H1 (cell line): ENCODE data around the gene PANK3. TPM values are rescaled to one million over a fixed set of nuclear protein-coding genes. Genes with fewer than 3 reads are reported as not detected.

ENCODE experiments used
- CBX5 ChIP-seq: fragments of 300-800, 300-1000 bp; sonication (generic); IDR thresholded peaks from 2 replicates; pipeline ENCODE4 v1.7.1; 2016; ENCODE audit warnings: antibody characterized with exemption, low read length, low read depth
- CHD1 ChIP-seq: IDR thresholded peaks from 2 replicates; pipeline ENCODE4 v1.6.1; 2012; ENCODE audit warnings: low read depth, low read length, improper control_type of control experiment
- GTF2F1 ChIP-seq: IDR thresholded peaks from 2 replicates; pipeline ENCODE4 v1.6.1; 2012; ENCODE audit warnings: low read depth, low read length, improper control_type of control experiment, borderline replicate concordance
- HDAC6 ChIP-seq: IDR thresholded peaks from one replicate; pipeline ENCODE4 v1.7.1; 2012; ENCODE audit warnings: low read depth, mild to moderate bottlenecking, inconsistent platforms, low read length, moderate library complexity
- KDM4A ChIP-seq: IDR thresholded peaks from one replicate; pipeline ENCODE4 v1.7.1; 2012; ENCODE audit warnings: low read depth, mild to moderate bottlenecking, moderate library complexity, low read length, inconsistent platforms; ENCODE audit not compliant: severe bottlenecking
- SP1 ChIP-seq: IDR thresholded peaks from 2 replicates; pipeline ENCODE4 v1.6.1; 2011; ENCODE audit warnings: low read depth, low read length
- SUZ12 ChIP-seq: fragments of 200-600 bp; sonication (generic); IDR thresholded peaks from 2 replicates; pipeline ENCODE4 v1.6.1; 2012; ENCODE audit warnings: mild to moderate bottlenecking, inconsistent platforms, low read length, moderate library complexity, mixed read lengths
- polyA plus RNA-seq, 7 experiments: library from polyadenylated mRNA; depleted of rRNA in 3 of 7; stranded (reverse) in 5 of 7; unstranded in 2 of 7; fragments of >200 nt in 5 of 7; fragments of 200-250 nt in 2 of 7; gene quantifications; 1 replicate in 5 of 7; 2 replicates in 1 of 7; 4 replicates in 1 of 7; pipeline versions ENCODE4 v1.2.1 to v1.2.3, GENCODE V29; 2011 to 2013; ENCODE audit warnings: missing spikeins in 2 of 7, mixed read lengths in 2 of 7
- total RNA-seq: library from RNA; stranded (reverse); fragmentation: NEBNext Ultra II Directional; extraction: Animal tissue kit (Norgen Biotek cat#: 25700); gene quantifications from 2 replicates; pipeline ENCODE4 v1.2.1, GENCODE V29; 2021
- TF ChIP-seq, protein P1 (sequence below): fragments of 300-600 bp; sonication (generic); IDR thresholded peaks from 2 replicates; pipeline ENCODE4 v1.7.1; 2012; ENCODE audit warnings: low read length, moderate library complexity, mild to moderate bottlenecking, inconsistent platforms; ENCODE audit not compliant: insufficient replicate concordance

PANK3 gene
- total and polyA plus RNA-seq, 2 of the 8 experiments (the other 6 are each of a cell fraction or from before 2014, with no cell fraction given), result 8.6 to 101 TPM

DNA sequence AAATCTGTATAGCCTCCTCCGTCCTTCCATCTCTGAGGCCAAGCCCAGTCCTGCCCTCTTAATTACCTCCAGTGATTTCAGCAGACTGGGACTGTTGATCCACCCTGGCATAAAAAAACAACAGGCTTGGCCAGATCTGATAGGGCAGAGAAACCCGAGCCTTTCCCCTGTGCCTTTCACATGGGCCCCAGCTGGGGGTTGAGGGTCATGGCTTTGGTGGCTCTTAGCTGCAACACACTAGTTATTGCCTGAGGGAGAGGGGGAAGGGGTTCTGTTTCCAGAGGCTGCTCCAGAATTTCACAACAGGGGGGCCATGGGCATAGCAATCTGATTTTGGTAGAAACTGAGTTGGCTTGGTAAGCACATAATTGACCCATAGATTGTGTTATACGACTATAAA, 21.2 kb upstream of the PANK3 start (continued):
- TF ChIP-seq, protein P1, sequence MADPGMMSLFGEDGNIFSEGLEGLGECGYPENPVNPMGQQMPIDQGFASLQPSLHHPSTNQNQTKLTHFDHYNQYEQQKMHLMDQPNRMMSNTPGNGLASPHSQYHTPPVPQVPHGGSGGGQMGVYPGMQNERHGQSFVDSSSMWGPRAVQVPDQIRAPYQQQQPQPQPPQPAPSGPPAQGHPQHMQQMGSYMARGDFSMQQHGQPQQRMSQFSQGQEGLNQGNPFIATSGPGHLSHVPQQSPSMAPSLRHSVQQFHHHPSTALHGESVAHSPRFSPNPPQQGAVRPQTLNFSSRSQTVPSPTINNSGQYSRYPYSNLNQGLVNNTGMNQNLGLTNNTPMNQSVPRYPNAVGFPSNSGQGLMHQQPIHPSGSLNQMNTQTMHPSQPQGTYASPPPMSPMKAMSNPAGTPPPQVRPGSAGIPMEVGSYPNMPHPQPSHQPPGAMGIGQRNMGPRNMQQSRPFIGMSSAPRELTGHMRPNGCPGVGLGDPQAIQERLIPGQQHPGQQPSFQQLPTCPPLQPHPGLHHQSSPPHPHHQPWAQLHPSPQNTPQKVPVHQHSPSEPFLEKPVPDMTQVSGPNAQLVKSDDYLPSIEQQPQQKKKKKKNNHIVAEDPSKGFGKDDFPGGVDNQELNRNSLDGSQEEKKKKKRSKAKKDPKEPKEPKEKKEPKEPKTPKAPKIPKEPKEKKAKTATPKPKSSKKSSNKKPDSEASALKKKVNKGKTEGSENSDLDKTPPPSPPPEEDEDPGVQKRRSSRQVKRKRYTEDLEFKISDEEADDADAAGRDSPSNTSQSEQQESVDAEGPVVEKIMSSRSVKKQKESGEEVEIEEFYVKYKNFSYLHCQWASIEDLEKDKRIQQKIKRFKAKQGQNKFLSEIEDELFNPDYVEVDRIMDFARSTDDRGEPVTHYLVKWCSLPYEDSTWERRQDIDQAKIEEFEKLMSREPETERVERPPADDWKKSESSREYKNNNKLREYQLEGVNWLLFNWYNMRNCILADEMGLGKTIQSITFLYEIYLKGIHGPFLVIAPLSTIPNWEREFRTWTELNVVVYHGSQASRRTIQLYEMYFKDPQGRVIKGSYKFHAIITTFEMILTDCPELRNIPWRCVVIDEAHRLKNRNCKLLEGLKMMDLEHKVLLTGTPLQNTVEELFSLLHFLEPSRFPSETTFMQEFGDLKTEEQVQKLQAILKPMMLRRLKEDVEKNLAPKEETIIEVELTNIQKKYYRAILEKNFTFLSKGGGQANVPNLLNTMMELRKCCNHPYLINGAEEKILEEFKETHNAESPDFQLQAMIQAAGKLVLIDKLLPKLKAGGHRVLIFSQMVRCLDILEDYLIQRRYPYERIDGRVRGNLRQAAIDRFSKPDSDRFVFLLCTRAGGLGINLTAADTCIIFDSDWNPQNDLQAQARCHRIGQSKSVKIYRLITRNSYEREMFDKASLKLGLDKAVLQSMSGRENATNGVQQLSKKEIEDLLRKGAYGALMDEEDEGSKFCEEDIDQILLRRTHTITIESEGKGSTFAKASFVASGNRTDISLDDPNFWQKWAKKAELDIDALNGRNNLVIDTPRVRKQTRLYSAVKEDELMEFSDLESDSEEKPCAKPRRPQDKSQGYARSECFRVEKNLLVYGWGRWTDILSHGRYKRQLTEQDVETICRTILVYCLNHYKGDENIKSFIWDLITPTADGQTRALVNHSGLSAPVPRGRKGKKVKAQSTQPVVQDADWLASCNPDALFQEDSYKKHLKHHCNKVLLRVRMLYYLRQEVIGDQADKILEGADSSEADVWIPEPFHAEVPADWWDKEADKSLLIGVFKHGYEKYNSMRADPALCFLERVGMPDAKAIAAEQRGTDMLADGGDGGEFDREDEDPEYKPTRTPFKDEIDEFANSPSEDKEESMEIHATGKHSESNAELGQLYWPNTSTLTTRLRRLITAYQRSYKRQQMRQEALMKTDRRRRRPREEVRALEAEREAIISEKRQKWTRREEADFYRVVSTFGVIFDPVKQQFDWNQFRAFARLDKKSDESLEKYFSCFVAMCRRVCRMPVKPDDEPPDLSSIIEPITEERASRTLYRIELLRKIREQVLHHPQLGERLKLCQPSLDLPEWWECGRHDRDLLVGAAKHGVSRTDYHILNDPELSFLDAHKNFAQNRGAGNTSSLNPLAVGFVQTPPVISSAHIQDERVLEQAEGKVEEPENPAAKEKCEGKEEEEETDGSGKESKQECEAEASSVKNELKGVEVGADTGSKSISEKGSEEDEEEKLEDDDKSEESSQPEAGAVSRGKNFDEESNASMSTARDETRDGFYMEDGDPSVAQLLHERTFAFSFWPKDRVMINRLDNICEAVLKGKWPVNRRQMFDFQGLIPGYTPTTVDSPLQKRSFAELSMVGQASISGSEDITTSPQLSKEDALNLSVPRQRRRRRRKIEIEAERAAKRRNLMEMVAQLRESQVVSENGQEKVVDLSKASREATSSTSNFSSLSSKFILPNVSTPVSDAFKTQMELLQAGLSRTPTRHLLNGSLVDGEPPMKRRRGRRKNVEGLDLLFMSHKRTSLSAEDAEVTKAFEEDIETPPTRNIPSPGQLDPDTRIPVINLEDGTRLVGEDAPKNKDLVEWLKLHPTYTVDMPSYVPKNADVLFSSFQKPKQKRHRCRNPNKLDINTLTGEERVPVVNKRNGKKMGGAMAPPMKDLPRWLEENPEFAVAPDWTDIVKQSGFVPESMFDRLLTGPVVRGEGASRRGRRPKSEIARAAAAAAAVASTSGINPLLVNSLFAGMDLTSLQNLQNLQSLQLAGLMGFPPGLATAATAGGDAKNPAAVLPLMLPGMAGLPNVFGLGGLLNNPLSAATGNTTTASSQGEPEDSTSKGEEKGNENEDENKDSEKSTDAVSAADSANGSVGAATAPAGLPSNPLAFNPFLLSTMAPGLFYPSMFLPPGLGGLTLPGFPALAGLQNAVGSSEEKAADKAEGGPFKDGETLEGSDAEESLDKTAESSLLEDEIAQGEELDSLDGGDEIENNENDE, result no peak
- TF ChIP-seq HDAC6, result no peak
- TF ChIP-seq CHD1, result no peak
- TF ChIP-seq CBX5, result no peak
- no peak for TF ChIP-seq SUZ12
- TF ChIP-seq GTF2F1, result no peak
- no peak for TF ChIP-seq SP1
- TF ChIP-seq KDM4A, result no peak
